ENCODE results near the gene MLST8. TPM values are rescaled to one million over a fixed set of nuclear protein-coding genes. Genes with fewer than 3 reads are reported as not detected.

Gene MLST8
- total and polyA plus RNA-seq, 12 donors = 19.3 to 43.1 (median 24.7) TPM

DNA sequence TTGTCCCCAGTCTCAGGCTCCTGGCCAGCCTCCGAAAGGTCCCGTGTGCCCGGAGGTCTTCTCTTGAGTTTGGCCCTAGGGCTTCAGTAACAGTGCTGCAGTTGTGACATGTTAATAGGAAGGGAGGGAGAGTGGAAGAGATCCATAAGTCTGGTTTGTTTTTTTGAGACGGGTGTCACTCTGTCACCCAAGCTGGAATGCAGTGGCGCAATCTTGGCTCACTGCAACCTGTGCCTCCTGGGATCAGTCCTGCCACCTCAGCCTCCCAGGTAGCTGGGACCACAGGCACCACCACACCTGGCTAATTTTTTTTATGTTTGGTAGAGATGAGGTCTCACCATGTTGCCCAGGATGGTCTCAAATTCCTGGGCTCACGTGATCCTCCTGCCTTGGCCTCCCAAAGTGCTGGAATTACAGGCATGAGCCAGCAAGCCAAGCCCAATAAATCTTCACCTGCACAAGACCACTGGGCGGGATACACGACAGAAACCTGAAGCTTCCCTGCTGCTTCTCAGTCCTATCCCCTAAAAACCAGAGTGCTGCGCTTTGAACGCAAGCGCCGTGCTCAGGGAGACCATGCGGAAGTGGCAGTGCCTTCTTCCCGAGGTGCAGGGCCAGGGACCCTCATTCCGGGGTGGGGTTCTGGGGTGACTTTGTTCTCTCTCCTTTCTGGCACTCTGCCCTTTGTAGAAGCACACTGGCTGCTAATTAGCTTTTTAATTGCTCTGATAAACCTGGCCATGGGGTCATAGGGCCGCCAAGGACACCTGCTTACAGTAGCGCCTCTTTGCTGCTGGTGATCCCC lies 38.8 kb upstream of the MLST8 start:
- Histone ChIP-seq H3K9me3 (no peaks in the 10 kb centered on the region), H3K4me3 (no peak overlapping the region), H3K27ac (no peak overlapping the region), H3K27me3 (no peaks in the 10 kb centered on the region), H3K4me1 (peaks cover 0 to 15% (median under 1%) of the 10 kb centered on the region in 9 donors), H3K36me3 (peaks cover 0 to 60% (median 15%) of the 10 kb centered on the region in 9 donors)
- TF ChIP-seq CTCF (IDR thresholded peaks at IDR 0.05) = no peak
- WGBS, 2 donors = 93% methylated on average over 17 of the region's 17 CpGs
- intact Hi-C loops (cut with DNase I) = no loop called here
- no peak for ATAC-seq
- no peak for DNase-seq

- Histone ChIP-seq H3K4me1 (peaks cover 0 to 14% (median 0%) of the 10 kb centered on the region in 9 donors), H3K4me3 (no peak overlapping the region), H3K27me3 (no peaks in the 10 kb centered on the region), H3K27ac (no peak overlapping the region), H3K36me3 (peaks cover 0 to 67% (median 18%) of the 10 kb centered on the region in 9 donors), H3K9me3 (no peaks in the 10 kb centered on the region)
- intact Hi-C loops (cut with DNase I) = no loop called here
- ATAC-seq (no peak), DNase-seq (no peak)
- no peak for TF ChIP-seq CTCF (IDR thresholded peaks at IDR 0.05)
- 95% methylated on average over 18 of the region's 18 CpGs for WGBS, 2 donors
These were observed 38.1 kb upstream of the MLST8 start for GRCh38 chr16:2167068-2167638.

- DNase-seq = no peak
- Histone ChIP-seq H3K27ac (peak overlapping the region in 8 of 10 donors; percentile 16 to 72 (median 46)), H3K4me3 (peak overlapping the region in 7 of 10 donors; percentile 3 to 40 (median 25)), H3K9me3 (no peaks in the 10 kb centered on the region), H3K36me3 (peaks cover 0 to 90% (median 27%) of the 10 kb centered on the region in 9 donors), H3K4me1 (peaks cover 0 to 14% (median 0%) of the 10 kb centered on the region in 9 donors), H3K27me3 (no peaks in the 10 kb centered on the region)
- intact Hi-C loops (cut with DNase I) = no loop called here
- no peak for TF ChIP-seq CTCF (IDR thresholded peaks at IDR 0.05)
- peak in 6 of 8 donors; percentile 3 to 71 (median 25) for ATAC-seq
- 73 to 76% methylated on average over 18 of the region's 18 CpGs for WGBS, 2 donors
These were observed 35.2 kb upstream of the MLST8 start for GRCh38 chr16:2170080-2170479.

DNA sequence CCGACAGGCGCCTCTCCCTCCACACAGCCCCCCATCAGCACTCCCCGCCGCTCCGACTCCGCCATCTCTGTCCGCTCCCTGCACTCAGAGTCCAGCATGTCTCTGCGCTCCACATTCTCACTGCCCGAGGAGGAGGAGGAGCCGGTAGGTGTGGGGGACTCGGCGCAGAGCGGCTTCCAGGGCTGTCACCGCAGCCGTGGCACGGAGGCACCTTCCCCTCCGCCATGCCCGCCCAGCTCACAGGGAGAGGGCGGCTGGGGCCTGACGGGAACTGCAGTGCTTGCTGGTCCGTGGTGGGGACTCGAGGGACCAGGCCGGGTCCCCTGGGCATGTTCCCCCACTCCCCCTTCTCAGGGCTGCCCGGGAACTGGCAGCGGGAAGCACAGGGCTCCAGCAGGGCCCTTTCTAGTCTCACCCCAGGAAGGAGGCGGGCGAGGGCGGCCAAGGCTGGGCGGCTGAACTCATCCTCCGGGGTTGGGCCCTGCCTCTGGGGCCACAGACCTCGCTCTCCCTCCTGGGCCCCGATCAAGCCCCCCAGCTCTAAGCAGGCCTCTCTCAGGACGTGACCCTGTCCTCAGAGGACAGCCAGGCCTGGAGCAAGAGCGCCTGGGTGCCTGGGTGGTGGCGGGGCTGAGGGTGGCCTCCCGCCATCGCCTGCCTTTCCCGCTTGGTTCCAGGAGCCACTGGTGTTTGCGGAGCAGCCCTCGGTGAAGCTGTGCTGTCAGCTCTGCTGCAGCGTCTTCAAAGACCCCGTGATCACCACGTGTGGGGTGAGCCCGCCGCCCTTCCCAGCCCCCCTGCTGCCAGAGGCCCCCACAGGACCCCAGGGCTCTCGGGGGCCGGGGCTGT lies 34.4 kb upstream of the MLST8 start:
- 90% methylated on average over 44 to 47 of the region's 47 CpGs for whole genome bisulfite sequencing, 2 donors
- intact Hi-C loops (cut with DNase I) = no loop called here

More for the DNA sequence above, 34.4 kb upstream of the MLST8 start:
- DNase-seq (no peak), ATAC-seq (peak in 1 of 8 donors; percentile 5)
- Histone ChIP-seq H3K27ac (peak overlapping the region in 4 of 10 donors; percentile 15 to 72 (median 56)), H3K9me3 (no peaks in the 10 kb centered on the region), H3K36me3 (peaks cover 0 to 94% (median 26%) of the 10 kb centered on the region in 9 donors), H3K4me3 (peak overlapping the region in 7 of 10 donors; percentile 3 to 40 (median 25)), H3K27me3 (no peaks in the 10 kb centered on the region), H3K4me1 (peaks cover 0 to 14% (median 0%) of the 10 kb centered on the region in 9 donors)
- no peak for TF ChIP-seq CTCF (IDR thresholded peaks at IDR 0.05)
